Neural cell (in vitro differentiated cells): ENCODE measurements around the gene CADM1. TPM values are rescaled to one million over a fixed set of nuclear protein-coding genes. Genes with fewer than 3 reads are reported as not detected.

Experiments
- H2AFZ ChIP-seq: fragments of 200-600, 300-800 bp; sonication (generic), shearing (Covaris generic); 2 replicates; pipeline ENCODE4 v1.6.0; 2014; ENCODE audit warnings: low read depth, mild to moderate bottlenecking, antibody characterized with exemption, low read length, moderate library complexity
- H3F3A ChIP-seq: fragments of 200-600 bp; shearing (Covaris generic); 2 replicates; pipeline ENCODE4 v1.6.1; 2016; ENCODE audit warnings: mild to moderate bottlenecking, moderate library complexity, mixed read lengths, antibody characterized with exemption, low read length; ENCODE audit not compliant: insufficient read depth, poor library complexity, severe bottlenecking
- H3K27ac ChIP-seq: fragments of 200-600, 300-800 bp; sonication (generic), shearing (Covaris generic); 2 replicates; pipeline ENCODE4 v1.5.1; 2014; ENCODE audit warnings: mild to moderate bottlenecking, low read length, moderate library complexity
- H3K27me3 ChIP-seq: fragments of 300-800, 200-600 bp; sonication (generic), shearing (Covaris generic); 2 replicates; pipeline ENCODE4 v1.6.0; 2014; ENCODE audit warnings: mild to moderate bottlenecking, low read depth, low read length, moderate library complexity; ENCODE audit not compliant: insufficient read depth
- H3K36me3 ChIP-seq: fragments of 300-800, 200-600 bp; sonication (generic), shearing (Covaris generic); 2 replicates; pipeline ENCODE4 v1.5.1; 2014; ENCODE audit warnings: mild to moderate bottlenecking, antibody characterized with exemption, low read length, moderate library complexity; ENCODE audit not compliant: insufficient read depth
- H3K4me2 ChIP-seq: fragments of 300-800, 200-600 bp; sonication (generic), shearing (Covaris generic); 2 replicates; pipeline ENCODE4 v1.6.0; 2014; ENCODE audit warnings: mild to moderate bottlenecking, low read length
- H3K4me3 ChIP-seq: fragments of 300-800, 200-600 bp; sonication (generic), shearing (Covaris generic); 2 replicates; pipeline ENCODE4 v1.5.1; 2014; ENCODE audit warnings: mild to moderate bottlenecking, low read length, moderate library complexity
- H3K79me2 ChIP-seq: fragments of 200-600 bp; shearing (Covaris generic); replicated peaks from 2 replicates; pipeline ENCODE4 v1.6.0; 2014; ENCODE audit warnings: mild to moderate bottlenecking, low read length, moderate library complexity; ENCODE audit not compliant: insufficient read depth
- H3K9ac ChIP-seq: fragments of 300-800, 200-600 bp; sonication (generic), shearing (Covaris generic); 2 replicates; pipeline ENCODE4 v1.6.1; 2016; ENCODE audit warnings: mild to moderate bottlenecking, low read length, mixed read lengths
- H3K9me2 ChIP-seq: fragments of 200-600 bp; shearing (Covaris generic); 2 replicates; pipeline ENCODE4 v1.6.1; 2016; ENCODE audit warnings: mild to moderate bottlenecking, low read length, mixed read lengths; ENCODE audit not compliant: insufficient read depth
- H3K9me3 ChIP-seq: fragments of 200-600, 300-800 bp; sonication (generic), shearing (Covaris generic); 2 replicates; pipeline ENCODE4 v1.6.1; 2016; ENCODE audit warnings: mild to moderate bottlenecking, mixed run types, low read length, moderate library complexity, mixed read lengths
- H4K20me1 ChIP-seq: fragments of 200-600 bp; shearing (Covaris generic); 2 replicates; pipeline ENCODE4 v1.6.1; 2016; ENCODE audit warnings: mild to moderate bottlenecking, mixed run types; ENCODE audit not compliant: insufficient read depth
- CTCF ChIP-seq: fragments of 450-650 bp; IDR thresholded peaks from 2 replicates; pipeline ENCODE4 v1.5.1; 2014; ENCODE audit warnings: antibody characterized with exemption, mild to moderate bottlenecking, moderate library complexity; ENCODE audit not compliant: poor library complexity, severe bottlenecking
- EP300 ChIP-seq: fragments of 450-650 bp; conservative IDR thresholded peaks from 2 replicates; pipeline ENCODE4 v1.6.1; 2014; ENCODE audit warnings: antibody characterized with exemption, mild to moderate bottlenecking, moderate library complexity; ENCODE audit not compliant: poor library complexity, severe bottlenecking
- EZH2 ChIP-seq: fragments of 200-600, 300-800 bp; shearing (Covaris generic), sonication (generic); IDR thresholded peaks from 2 replicates; pipeline ENCODE4 v1.6.1; 2014; ENCODE audit warnings: antibody characterized with exemption, low read length, borderline replicate concordance, mild to moderate bottlenecking; ENCODE audit not compliant: insufficient read depth, poor library complexity, severe bottlenecking
- MXI1 ChIP-seq: fragments of 450-650 bp; conservative IDR thresholded peaks from 2 replicates; pipeline ENCODE4 v1.6.1; 2014; ENCODE audit warnings: antibody characterized with exemption, mild to moderate bottlenecking; ENCODE audit not compliant: poor library complexity, severe bottlenecking
- POLR2AphosphoS5 ChIP-seq: IDR thresholded peaks from 2 replicates; pipeline ENCODE4 v1.6.1; 2012
- RAD21 ChIP-seq: fragments of 450-650 bp; conservative IDR thresholded peaks from 2 replicates; pipeline ENCODE4 v1.6.1; 2014; ENCODE audit warnings: antibody characterized with exemption, mild to moderate bottlenecking, moderate library complexity
- REST ChIP-seq: IDR thresholded peaks from 2 replicates; pipeline ENCODE4 v1.6.1; 2012; ENCODE audit warnings: borderline replicate concordance
- SMC3 ChIP-seq: fragments of 450-650 bp; conservative IDR thresholded peaks from 2 replicates; pipeline ENCODE4 v1.6.1; 2014; ENCODE audit warnings: antibody characterized with exemption, mild to moderate bottlenecking, moderate library complexity; ENCODE audit not compliant: poor library complexity
- TAF1 ChIP-seq: IDR thresholded peaks from 2 replicates; pipeline ENCODE4 v1.6.1; 2012; ENCODE audit warnings: low read depth
- polyA plus RNA-seq: library from polyadenylated mRNA; depleted of rRNA; stranded (reverse); fragments of >200 nt; gene quantifications from 2 replicates; pipeline ENCODE4 v1.2.3, GENCODE V29; 2014

The CADM1 gene
- polyA plus RNA-seq, 1 donor from 2014 or later, result 92.1 TPM

DNA sequence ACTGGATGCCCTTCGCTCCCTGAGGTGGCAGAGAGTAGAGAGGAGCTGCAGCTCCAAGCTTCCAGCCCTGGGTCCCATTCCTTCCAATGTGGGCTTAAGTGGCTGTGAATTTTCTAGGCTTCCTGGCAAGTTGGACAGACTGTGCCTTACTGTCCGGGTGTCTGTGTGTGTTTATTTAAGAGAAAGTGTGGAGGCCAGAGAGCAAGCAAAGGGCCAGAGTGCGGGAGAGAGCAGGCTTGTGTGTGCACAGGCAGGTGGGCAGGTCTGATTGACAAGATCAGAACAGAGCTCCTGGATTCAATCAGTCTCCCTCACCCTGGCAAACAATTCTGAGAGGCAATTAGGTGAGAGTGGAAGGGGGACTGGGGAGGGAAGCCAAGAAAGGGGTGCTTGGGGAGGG, 347.0 kb downstream of the CADM1 start:
- Histone ChIP-seq H2AFZ (no peak overlapping the region), H3K9me3 (no peaks in the 10 kb centered on the region), H3K9ac (no peak overlapping the region), H3K79me2 (no peaks in the 10 kb centered on the region), H3K4me2 (no peak overlapping the region), H3K4me3 (no peak overlapping the region), H3K9me2 (no peaks in the 10 kb centered on the region), H4K20me1 (no peaks in the 10 kb centered on the region), H3F3A (no peaks in the 10 kb centered on the region), H3K36me3 (no peaks in the 10 kb centered on the region), H3K27me3 (no peaks in the 10 kb centered on the region), H3K27ac (no peak overlapping the region)
- TF ChIP-seq EZH2 (no peak), MXI1 (no peak), POLR2AphosphoS5 (no peak), RAD21 (no peak), CTCF (no peak), TAF1 (no peak), SMC3 (no peak), REST (no peak), EP300 (no peak)

GRCh38 chr11:115155978-115156377, 348.2 kb downstream of the CADM1 start:
- Histone ChIP-seq H2AFZ (no peak overlapping the region), H3F3A (no peaks in the 10 kb centered on the region), H3K36me3 (no peaks in the 10 kb centered on the region), H3K27ac (no peak overlapping the region), H3K9me3 (no peaks in the 10 kb centered on the region), H3K27me3 (no peaks in the 10 kb centered on the region), H3K4me2 (no peak overlapping the region), H3K9ac (no peak overlapping the region), H4K20me1 (no peaks in the 10 kb centered on the region), H3K4me3 (no peak overlapping the region), H3K79me2 (no peaks in the 10 kb centered on the region), H3K9me2 (no peaks in the 10 kb centered on the region)
- TF ChIP-seq POLR2AphosphoS5, result no peak
- TF ChIP-seq SMC3, result no peak
- TF ChIP-seq CTCF, result no peak
- no peak for TF ChIP-seq REST
- TF ChIP-seq MXI1, result no peak
- no peak for TF ChIP-seq EZH2
- TF ChIP-seq TAF1, result no peak
- TF ChIP-seq RAD21, result no peak
- no peak for TF ChIP-seq EP300
